Muscle of leg (tissue), 11 donors: ENCODE data around the gene LTA. TPM values are rescaled to one million over a fixed set of nuclear protein-coding genes. Genes with fewer than 3 reads are reported as not detected.
A peak's percentile ranks its signal among the peaks of the same experiment; 100 is the strongest.

Source experiments
- DNase-seq: peaks from one replicate; pipeline ENCODE4 v3.0.0; 2013
- H3K27ac ChIP-seq: one replicate; pipeline ENCODE4 v1.5.1; 2013; ENCODE audit warnings: mild to moderate bottlenecking, low read length, control low read depth
- H3K27me3 ChIP-seq: one replicate; pipeline ENCODE4 v1.6.1; 2013; ENCODE audit warnings: low read length; ENCODE audit not compliant: control insufficient read depth, insufficient read depth
- H3K36me3 ChIP-seq: one replicate; pipeline ENCODE4 v1.6.1; 2013; ENCODE audit warnings: low read length; ENCODE audit not compliant: control insufficient read depth, insufficient read depth
- H3K4me1 ChIP-seq: one replicate; pipeline ENCODE4 v1.6.1; 2013; ENCODE audit warnings: low read length; ENCODE audit not compliant: control insufficient read depth, insufficient read depth
- H3K4me3 ChIP-seq: one replicate; pipeline ENCODE4 v1.5.1; 2013; ENCODE audit warnings: low read length, control low read depth
- H3K9me3 ChIP-seq: replicated peaks from 2 replicates; pipeline ENCODE4 v1.6.1; 2013; ENCODE audit warnings: low read depth, low read length; ENCODE audit not compliant: control insufficient read depth
- WGBS: methylation state at CpG from one replicate; pipeline ENCODE4 v1.1.5; 2013; ENCODE audit warnings: missing lambda C conversion rate; ENCODE audit not compliant: insufficient coverage; 5-methylcytosine and 5-hydroxymethylcytosine counted together
- polyA plus RNA-seq, 8 donors: library from polyadenylated mRNA; unstranded; fragments of 120-200 nt; gene quantifications; one replicate each; pipeline versions ENCODE4 v1.2.1 to v1.2.3, GENCODE V29; 2013; ENCODE audit warnings: inconsistent platforms in 1 of 8, low replicate concordance in 1 of 8; ENCODE audit not compliant: insufficient read length in 8 of 8, insufficient read depth in 1 of 8
- total RNA-seq: library from RNA; stranded (reverse); fragments of 120-200 nt; gene quantifications from one replicate; pipeline ENCODE4 v1.2.4, GENCODE V29; 2013

Gene LTA
- total and polyA plus RNA-seq, 9 donors: 0.04 to 0.26 (median 0.19) TPM; not detected in 3

- Histone ChIP-seq H3K4me3 (no peak overlapping the region), H3K36me3 (no peaks in the 10 kb centered on the region), H3K27ac (no peak overlapping the region), H3K4me1 (peaks cover 2% of the 10 kb centered on the region), H3K9me3 (no peaks in the 10 kb centered on the region), H3K27me3 (peaks cover 3% of the 10 kb centered on the region)
- no peak for DNase-seq
- 83% methylated on average over 9 of the region's 9 CpGs for WGBS
Observed at GRCh38 chr6:31573239-31574105, 1.4 kb downstream of the LTA start.

- H3K36me3 ChIP-seq: no peaks in the 10 kb centered on the region
- peaks cover 3% of the 10 kb centered on the region for H3K27me3 ChIP-seq
- peaks cover 2% of the 10 kb centered on the region for H3K4me1 ChIP-seq
- no peak overlapping the region for H3K4me3 ChIP-seq
- no peaks in the 10 kb centered on the region for H3K9me3 ChIP-seq
- no peak overlapping the region for H3K27ac ChIP-seq
- 72% methylated on average over 13 of the region's 14 CpGs for WGBS
- DNase-seq: no peak
Observed at GRCh38 chr6:31574106-31575061, 2.3 kb downstream of the LTA start.

- Histone ChIP-seq H3K36me3 (no peaks in the 10 kb centered on the region), H3K4me1 (peaks cover 6% of the 10 kb centered on the region), H3K9me3 (no peaks in the 10 kb centered on the region), H3K4me3 (peak within 1 kb of the TSS; percentile 18), H3K27ac (no peak within 1 kb of the TSS), H3K27me3 (peaks cover 3% of the 10 kb centered on the region)
- DNase-seq: peak; percentile 73
- 52% methylated on average over 14 of the region's 19 CpGs for whole genome bisulfite sequencing
Observed at GRCh38 chr6:31575335-31575901, 3.3 kb downstream of the LTA start, which contains the start of gene TNF. TNF (plus strand) TSS chr6:31575565; CDS start chr6:31575742, 177 bp downstream.

GRCh38 chr6:31575952-31576685, 4.0 kb downstream of the LTA start:
- no peak overlapping the region for H3K27ac ChIP-seq
- no peaks in the 10 kb centered on the region for H3K36me3 ChIP-seq
- peaks cover 10% of the 10 kb centered on the region for H3K4me1 ChIP-seq
- peaks cover 3% of the 10 kb centered on the region for H3K27me3 ChIP-seq
- peak overlapping the region; percentile 18 for H3K4me3 ChIP-seq
- 72% methylated on average over 5 of the region's 8 CpGs for WGBS
- no peaks in the 10 kb centered on the region for H3K9me3 ChIP-seq
- DNase-seq: no peak

- Histone ChIP-seq H3K9me3 (no peaks in the 10 kb centered on the region), H3K4me3 (no peak overlapping the region), H3K27me3 (peaks cover 12% of the 10 kb centered on the region), H3K27ac (no peak overlapping the region), H3K4me1 (peaks cover 17% of the 10 kb centered on the region), H3K36me3 (no peaks in the 10 kb centered on the region)
- DNase-seq: no peak
- WGBS: 92% methylated on average over 13 of the region's 19 CpGs
Observed at GRCh38 chr6:31576897-31577578, 4.9 kb downstream of the LTA start.

- 78% methylated on average over 2 of the region's 3 CpGs for whole genome bisulfite sequencing
- Histone ChIP-seq H3K4me3 (no peak overlapping the region), H3K27me3 (peaks cover 14% of the 10 kb centered on the region), H3K9me3 (no peaks in the 10 kb centered on the region), H3K36me3 (no peaks in the 10 kb centered on the region), H3K27ac (no peak overlapping the region), H3K4me1 (peaks cover 17% of the 10 kb centered on the region)
- DNase-seq: no peak
Observed at GRCh38 chr6:31577579-31577966, 5.5 kb downstream of the LTA start.

GRCh38 chr6:31578184-31579118, 6.4 kb downstream of the LTA start:
- DNase-seq: no peak
- H3K4me3 ChIP-seq: no peak overlapping the region
- H3K36me3 ChIP-seq: no peaks in the 10 kb centered on the region
- no peak overlapping the region for H3K27ac ChIP-seq
- H3K27me3 ChIP-seq: peaks cover 14% of the 10 kb centered on the region
- no peaks in the 10 kb centered on the region for H3K9me3 ChIP-seq
- peaks cover 17% of the 10 kb centered on the region for H3K4me1 ChIP-seq
- 53% methylated on average over 5 of the region's 12 CpGs for WGBS

- H3K9me3 ChIP-seq: no peaks in the 10 kb centered on the region
- no peaks in the 10 kb centered on the region for H3K36me3 ChIP-seq
- H3K27me3 ChIP-seq: peaks cover 14% of the 10 kb centered on the region
- DNase-seq: no peak
- peaks cover 17% of the 10 kb centered on the region for H3K4me1 ChIP-seq
- WGBS: 92% methylated on average over 2 of the region's 3 CpGs
- H3K27ac ChIP-seq: no peak overlapping the region
- H3K4me3 ChIP-seq: no peak overlapping the region
Observed at GRCh38 chr6:31579119-31579505, 7.0 kb downstream of the LTA start.
